Stomach (tissue), 9 donors: ENCODE data around the gene ADAMTSL3. TPM values are rescaled to one million over a fixed set of nuclear protein-coding genes. Genes with fewer than 3 reads are reported as not detected.
"Not testable (repeated sequence)": the region's sequence is repeated elsewhere in the genome, so short reads cannot be mapped to it uniquely, and the experiment has no call there.

ENCODE experiments used
- DNase-seq, 2 donors: peaks; one replicate each; pipeline versions ENCODE4 v3.0.0 to v3.0.0-alpha.2; 2013 to 2019
- H3K27ac ChIP-seq, 5 donors: fragments of 200-600 bp in 4 of 5; sonication (generic) in 4 of 5; one replicate each; pipeline ENCODE4 v1.5.1; 2013 to 2019; ENCODE audit warnings: mild to moderate bottlenecking in 1 of 5, moderate library complexity in 1 of 5
- H3K27me3 ChIP-seq, 3 donors: fragments of 200-600 bp; sonication (generic); one replicate each; pipeline ENCODE4 v1.5.1; 2017 to 2019; ENCODE audit warnings: mixed run types in 1 of 3
- H3K36me3 ChIP-seq, 4 donors: fragments of 200-600 bp; sonication (generic); 1 replicate in 3 of 4; 2 replicates in 1 of 4; pipeline ENCODE4 v1.5.1; 2016 to 2019
- H3K4me1 ChIP-seq, 4 donors: fragments of 200-600 bp; sonication (generic); one replicate each; pipeline ENCODE4 v1.5.1; 2016 to 2019
- H3K4me3 ChIP-seq, 4 donors: fragments of 200-600 bp; sonication (generic) in 3 of 4; one replicate each; pipeline ENCODE4 v1.5.1; 2016 to 2019; ENCODE audit warnings: mild to moderate bottlenecking in 1 of 4
- H3K9me3 ChIP-seq, 4 donors: fragments of 200-600 bp; sonication (generic); one replicate each; pipeline ENCODE4 v1.5.1; 2016 to 2019
- EP300 ChIP-seq: sonication (generic); formaldehyde crosslinking; IDR thresholded peaks from one replicate; pipeline ENCODE4 v1.6.1; 2017; ENCODE audit warnings: antibody characterized with exemption
- POLR2A ChIP-seq, 4 donors: fragments of 450-650 bp; IDR thresholded peaks; one replicate each; pipeline ENCODE4 v1.6.1; 2016; ENCODE audit warnings: antibody characterized with exemption in 4 of 4, control low read depth in 2 of 4, mild to moderate bottlenecking in 1 of 4, moderate library complexity in 1 of 4
- POLR2AphosphoS5 ChIP-seq, 3 donors: sonication (generic); formaldehyde crosslinking; IDR thresholded peaks; one replicate each; pipeline ENCODE4 v1.6.1; 2016; ENCODE audit warnings: antibody characterized with exemption in 3 of 3
- WGBS, 5 donors: extraction: QIAGEN DNeasy Blood & Tissue Kit in 3 of 5; methylation state at CpG; one replicate each; pipeline versions ENCODE4 v1.1.5 to v1.1.7; 2013 to 2018; 5-methylcytosine and 5-hydroxymethylcytosine counted together
- intact Hi-C: fragments of 100-400 bp; cut with DNase I; formaldehyde crosslinking; loops from one replicate; pipeline ENCODE4 v1.15.1; 2023; ENCODE audit warnings: low total_unique reads
- polyA plus RNA-seq, 3 donors: library from polyadenylated mRNA; stranded (reverse); fragments of 200-250 nt; gene quantifications; one replicate each; pipeline ENCODE4 v1.2.3, GENCODE V29; 2013
- total RNA-seq, 5 donors: library from RNA; depleted of rRNA; stranded (reverse); fragments of >200 nt; gene quantifications; one replicate each; pipeline versions ENCODE4 v1.1.0 to v1.2.3, GENCODE V29; 2014 to 2016
- TF ChIP-seq, protein P1 (sequence below), 7 experiments: fragments of 450-650 bp in 4 of 7; fragments of 200-600 bp in 3 of 7; sonication (generic) in 3 of 7; IDR thresholded peaks; one replicate each; pipeline ENCODE4 v1.5.1; 2016 to 2019; ENCODE audit warnings: antibody characterized with exemption in 7 of 7, control low read depth in 2 of 7, mild to moderate bottlenecking in 1 of 7
- donor health status: healthy with polysubstance abuse.
- donor health status: Bipolar disorder and iron deficiency.
- donor health status: healthy.

ADAMTSL3 gene
- total and polyA plus RNA-seq, 8 donors = 1.1 to 54.9 (median 6.0) TPM

GRCh38 chr15:83956887-83957286 is 303.0 kb downstream of the ADAMTSL3 start:
- Histone ChIP-seq H3K27me3 (no peaks in the 10 kb centered on the region), H3K4me1 (no peaks in the 10 kb centered on the region), H3K36me3 (peaks cover 0 to 36% (median 8%) of the 10 kb centered on the region in 4 donors), H3K4me3 (no peak overlapping the region), H3K9me3 (peaks cover 0 to 3% (median 0%) of the 10 kb centered on the region in 4 donors), H3K27ac (no peak overlapping the region)
- intact Hi-C loops = no loop called here
- DNase-seq = no peak
- WGBS, 5 donors = 84 to 90% (median 87%) methylated on average over 4 of the region's 4 CpGs
- TF ChIP-seq EP300 = no peak
- TF ChIP-seq POLR2A (IDR thresholded peaks at IDR 0.05) = no peak
- TF ChIP-seq POLR2AphosphoS5 (IDR thresholded peaks at IDR 0.05) = no peak
- TF ChIP-seq, protein P1, sequence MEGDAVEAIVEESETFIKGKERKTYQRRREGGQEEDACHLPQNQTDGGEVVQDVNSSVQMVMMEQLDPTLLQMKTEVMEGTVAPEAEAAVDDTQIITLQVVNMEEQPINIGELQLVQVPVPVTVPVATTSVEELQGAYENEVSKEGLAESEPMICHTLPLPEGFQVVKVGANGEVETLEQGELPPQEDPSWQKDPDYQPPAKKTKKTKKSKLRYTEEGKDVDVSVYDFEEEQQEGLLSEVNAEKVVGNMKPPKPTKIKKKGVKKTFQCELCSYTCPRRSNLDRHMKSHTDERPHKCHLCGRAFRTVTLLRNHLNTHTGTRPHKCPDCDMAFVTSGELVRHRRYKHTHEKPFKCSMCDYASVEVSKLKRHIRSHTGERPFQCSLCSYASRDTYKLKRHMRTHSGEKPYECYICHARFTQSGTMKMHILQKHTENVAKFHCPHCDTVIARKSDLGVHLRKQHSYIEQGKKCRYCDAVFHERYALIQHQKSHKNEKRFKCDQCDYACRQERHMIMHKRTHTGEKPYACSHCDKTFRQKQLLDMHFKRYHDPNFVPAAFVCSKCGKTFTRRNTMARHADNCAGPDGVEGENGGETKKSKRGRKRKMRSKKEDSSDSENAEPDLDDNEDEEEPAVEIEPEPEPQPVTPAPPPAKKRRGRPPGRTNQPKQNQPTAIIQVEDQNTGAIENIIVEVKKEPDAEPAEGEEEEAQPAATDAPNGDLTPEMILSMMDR (IDR thresholded peaks at IDR 0.05) = no peak

DNA sequence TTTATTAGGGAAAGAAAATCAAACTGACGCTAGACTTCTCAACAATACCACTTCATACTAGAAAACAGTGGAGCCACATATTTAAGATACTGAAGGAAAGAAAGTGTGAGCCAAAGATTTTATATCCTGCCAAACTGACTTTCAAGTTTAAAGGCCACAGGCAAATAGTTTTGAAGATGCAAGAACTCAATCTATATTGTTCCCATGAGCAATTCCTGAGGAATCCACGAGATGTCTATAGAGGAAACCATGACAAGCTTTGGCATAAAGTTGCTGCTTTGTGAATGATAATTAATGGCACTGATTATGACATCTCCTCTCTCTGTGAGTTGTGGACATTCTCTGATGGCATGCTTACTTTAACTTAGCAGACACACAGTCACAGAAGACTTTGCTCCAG is 305.6 kb downstream of the ADAMTSL3 start:
- Histone ChIP-seq H3K36me3 (peaks cover 0 to 19% (median 8%) of the 10 kb centered on the region in 4 donors), H3K4me3 (no peak overlapping the region), H3K9me3 (peaks cover 0 to 15% (median 5%) of the 10 kb centered on the region in 4 donors), H3K27me3 (no peaks in the 10 kb centered on the region), H3K27ac (no peak overlapping the region), H3K4me1 (no peaks in the 10 kb centered on the region)
- 84 to 89% (median 88%) methylated on average over 2 of the region's 2 CpGs for WGBS, 5 donors
- DNase-seq = no peak
- intact Hi-C loops = no loop called here
- TF ChIP-seq, protein P1 (IDR thresholded peaks at IDR 0.05) = no peak
- TF ChIP-seq POLR2A (IDR thresholded peaks at IDR 0.05) (no peak), EP300 (no peak), POLR2AphosphoS5 (IDR thresholded peaks at IDR 0.05) (no peak)

DNA sequence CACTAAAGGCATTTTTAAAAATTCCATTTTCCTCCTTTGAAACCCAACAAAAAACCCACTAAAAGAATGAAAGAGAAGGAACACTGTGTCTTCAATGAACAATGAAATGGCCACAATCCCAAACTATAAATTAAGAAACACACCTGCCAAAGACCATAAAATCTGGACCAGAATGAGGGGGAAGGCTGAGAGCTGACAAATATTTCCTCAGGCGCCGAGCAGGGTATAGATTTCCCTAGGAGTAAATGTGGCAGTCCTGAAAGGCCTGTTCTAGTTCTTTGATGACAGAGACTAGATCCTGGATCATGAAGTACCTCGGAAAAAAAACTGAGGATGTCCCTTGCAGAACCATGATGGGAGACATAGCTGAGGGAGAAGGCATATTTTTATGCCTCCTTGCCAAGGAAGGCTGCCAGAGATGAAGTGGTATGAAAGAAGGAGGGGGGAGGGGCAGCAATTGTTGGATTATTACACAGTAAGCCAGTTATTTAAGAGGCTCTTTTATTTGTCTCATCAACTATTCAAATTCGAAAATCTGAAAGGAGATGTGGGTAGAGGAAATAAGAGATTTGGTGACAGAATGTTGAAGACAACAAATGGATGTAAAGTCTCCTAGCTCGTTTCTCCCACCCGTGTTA is 306.4 kb downstream of the ADAMTSL3 start:
- H3K4me1 ChIP-seq = no peaks in the 10 kb centered on the region
- no peaks in the 10 kb centered on the region for H3K27me3 ChIP-seq
- no peak for DNase-seq
- peaks cover 0 to 15% (median 7%) of the 10 kb centered on the region in 4 donors for H3K9me3 ChIP-seq
- peaks cover 0 to 13% (median 5%) of the 10 kb centered on the region in 4 donors for H3K36me3 ChIP-seq
- 82 to 88% (median 82%) methylated on average over 6 of the region's 6 CpGs for WGBS, 5 donors
- no peak overlapping the region for H3K27ac ChIP-seq
- intact Hi-C loops = no loop called here
- no peak for TF ChIP-seq POLR2AphosphoS5 (IDR thresholded peaks at IDR 0.05)
- TF ChIP-seq, protein P1 (IDR thresholded peaks at IDR 0.05) = no peak
- no peak for TF ChIP-seq EP300
- TF ChIP-seq POLR2A (IDR thresholded peaks at IDR 0.05) = no peak
- no peak overlapping the region for H3K4me3 ChIP-seq

DNA sequence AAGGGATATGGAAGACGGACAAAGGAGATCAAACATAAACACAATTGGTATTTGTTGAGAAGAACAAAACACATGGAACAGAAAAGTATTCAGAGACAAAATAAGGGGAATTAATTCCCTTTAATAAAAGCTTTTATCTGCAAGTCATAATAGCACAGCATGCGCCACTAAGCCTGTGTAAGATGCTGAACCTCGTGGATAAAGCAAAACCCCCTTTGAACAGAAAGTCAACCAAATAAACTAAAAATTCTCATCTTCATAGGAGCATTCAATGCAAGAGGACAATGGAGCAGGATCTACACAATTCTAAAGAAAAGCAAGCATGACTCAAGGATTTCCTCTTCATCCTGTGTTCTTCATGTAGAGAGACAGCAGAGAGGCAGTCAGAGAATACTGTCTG is 307.4 kb downstream of the ADAMTSL3 start:
- Histone ChIP-seq H3K27ac (no peak overlapping the region), H3K27me3 (no peaks in the 10 kb centered on the region), H3K4me1 (no peaks in the 10 kb centered on the region), H3K4me3 (no peak overlapping the region), H3K9me3 (peaks cover 0 to 18% (median 8%) of the 10 kb centered on the region in 4 donors), H3K36me3 (peaks cover 0 to 6% (median 2%) of the 10 kb centered on the region in 4 donors)
- TF ChIP-seq EP300 (no peak), POLR2A (IDR thresholded peaks at IDR 0.05) (no peak), POLR2AphosphoS5 (IDR thresholded peaks at IDR 0.05) (no peak)
- TF ChIP-seq, protein P1 (IDR thresholded peaks at IDR 0.05) = no peak
- no peak for DNase-seq
- 85 to 91% (median 89%) methylated on average over 3 of the region's 3 CpGs for WGBS, 5 donors
- intact Hi-C loops = no loop called here

GRCh38 chr15:83964967-83965366 is 311.0 kb downstream of the ADAMTSL3 start:
- H3K4me3 ChIP-seq, H3K36me3 ChIP-seq, H3K4me1 ChIP-seq, H3K27me3 ChIP-seq, H3K27ac ChIP-seq, intact Hi-C loops, DNase-seq: not testable (repeated sequence)
- WGBS, 5 donors = 90 to 100% (median 100%) methylated on average over 1 of the region's 1 CpG
- H3K9me3 ChIP-seq = peaks cover 0 to 33% (median 21%) of the 10 kb centered on the region in 4 donors
